ENCODE results near the gene ZFP90. TPM values are rescaled to one million over a fixed set of nuclear protein-coding genes. Genes with fewer than 3 reads are reported as not detected.

ZFP90 gene
- total and polyA plus RNA-seq, 12 donors, result 7.1 to 28.6 (median 18.2) TPM

DNA sequence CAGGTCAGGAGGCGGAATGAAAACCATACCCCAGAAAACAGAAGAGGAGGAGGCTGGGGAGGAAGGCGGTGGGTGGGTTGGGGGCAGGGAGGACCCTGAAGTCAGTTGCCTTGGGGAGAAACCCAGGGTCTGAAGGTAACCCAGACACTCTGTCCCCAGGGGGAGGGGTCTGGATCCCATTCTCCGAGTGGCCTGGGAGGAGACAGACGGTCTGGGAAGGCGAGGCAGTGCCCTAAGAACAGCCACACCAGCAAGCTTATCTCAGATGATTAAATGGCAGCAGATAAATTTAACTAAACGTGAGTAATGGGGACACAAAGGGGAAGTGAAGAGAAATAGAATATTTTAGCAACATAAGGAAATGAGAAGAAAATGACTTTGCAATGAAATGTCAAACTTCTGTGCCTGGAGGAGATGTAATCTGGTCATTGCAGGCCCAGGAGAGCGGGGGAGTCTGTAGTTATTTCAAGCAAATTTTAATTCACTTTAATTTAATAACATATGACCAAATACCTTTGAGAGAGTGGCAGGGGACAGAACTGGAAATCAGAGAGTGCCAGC, 21.4 kb upstream of the ZFP90 start:
- Histone ChIP-seq H3K4me3 (no peak overlapping the region), H3K27ac (no peak overlapping the region), H3K36me3 (replicated peaks in 1 of 2) (no peaks in the 10 kb centered on the region), H3K27me3 (no peaks in the 10 kb centered on the region), H3K4me1 (replicated peaks in 1 of 2) (peaks cover 0 to 5% of the 10 kb centered on the region in 2 donors), H3K9me3 (replicated peaks in 1 of 3) (no peaks in the 10 kb centered on the region)
- TF ChIP-seq POLR2A (IDR thresholded peaks at IDR 0.05), result no peak
- TF ChIP-seq, protein P1, sequence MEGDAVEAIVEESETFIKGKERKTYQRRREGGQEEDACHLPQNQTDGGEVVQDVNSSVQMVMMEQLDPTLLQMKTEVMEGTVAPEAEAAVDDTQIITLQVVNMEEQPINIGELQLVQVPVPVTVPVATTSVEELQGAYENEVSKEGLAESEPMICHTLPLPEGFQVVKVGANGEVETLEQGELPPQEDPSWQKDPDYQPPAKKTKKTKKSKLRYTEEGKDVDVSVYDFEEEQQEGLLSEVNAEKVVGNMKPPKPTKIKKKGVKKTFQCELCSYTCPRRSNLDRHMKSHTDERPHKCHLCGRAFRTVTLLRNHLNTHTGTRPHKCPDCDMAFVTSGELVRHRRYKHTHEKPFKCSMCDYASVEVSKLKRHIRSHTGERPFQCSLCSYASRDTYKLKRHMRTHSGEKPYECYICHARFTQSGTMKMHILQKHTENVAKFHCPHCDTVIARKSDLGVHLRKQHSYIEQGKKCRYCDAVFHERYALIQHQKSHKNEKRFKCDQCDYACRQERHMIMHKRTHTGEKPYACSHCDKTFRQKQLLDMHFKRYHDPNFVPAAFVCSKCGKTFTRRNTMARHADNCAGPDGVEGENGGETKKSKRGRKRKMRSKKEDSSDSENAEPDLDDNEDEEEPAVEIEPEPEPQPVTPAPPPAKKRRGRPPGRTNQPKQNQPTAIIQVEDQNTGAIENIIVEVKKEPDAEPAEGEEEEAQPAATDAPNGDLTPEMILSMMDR (IDR thresholded peaks at IDR 0.05), result no peak
- intact Hi-C loops (cut with DNase I), result loop anchor here in 1 of 2 donors (10.0 kb wide), 1 partner anchor 123 kb away; no protein-coding TSS in a partner anchor
- WGBS, 4 donors, result 63 to 69% (median 65%) methylated on average over 7 of the region's 7 CpGs
- DNase-seq, result no peak

- Histone ChIP-seq H3K27me3 (no peaks in the 10 kb centered on the region), H3K36me3 (replicated peaks in 1 of 2) (no peaks in the 10 kb centered on the region), H3K4me1 (replicated peaks in 1 of 2) (peaks cover 0 to 5% of the 10 kb centered on the region in 2 donors), H3K9me3 (replicated peaks in 1 of 3) (no peaks in the 10 kb centered on the region), H3K27ac (no peak overlapping the region), H3K4me3 (no peak overlapping the region)
- 78 to 100% (median 83%) methylated on average over 2 to 6 of the region's 6 CpGs for WGBS, 4 donors
- TF ChIP-seq, protein P1 (IDR thresholded peaks at IDR 0.05), result no peak
- no peak for TF ChIP-seq POLR2A (IDR thresholded peaks at IDR 0.05)
- intact Hi-C loops (cut with DNase I), result loop anchor here in 1 of 2 donors (10.0 kb wide), 1 partner anchor 124 kb away; no protein-coding TSS in a partner anchor
- DNase-seq, result no peak
Measured at GRCh38 chr16:68519225-68519745, 19.8 kb upstream of the ZFP90 start.

GRCh38 chr16:68520649-68521086, 18.4 kb upstream of the ZFP90 start:
- 0 to 8% (median 0%) methylated on average over 4 to 22 of the region's 22 CpGs for WGBS, 4 donors
- DNase-seq, result peak; percentile 81 to 96 (median 88)
- no peaks in the 10 kb centered on the region for H3K27me3 ChIP-seq
- TF ChIP-seq, protein P1 (IDR thresholded peaks at IDR 0.05), result peak; percentile 93 to 99 (median 96)
- TF ChIP-seq POLR2A (IDR thresholded peaks at IDR 0.05), result no peak
- H3K27ac ChIP-seq, result no peak overlapping the region
- H3K4me3 ChIP-seq, result peak overlapping the region in 1 of 4 donors; percentile 41
- H3K4me1 ChIP-seq (replicated peaks in 1 of 2), result peaks cover 0 to 5% of the 10 kb centered on the region in 2 donors
- intact Hi-C loops (cut with DNase I), result loop anchor here in 1 of 2 donors (10.0 kb wide), 1 partner anchor 284 kb away; no protein-coding TSS in a partner anchor
- no peaks in the 10 kb centered on the region for H3K9me3 ChIP-seq (replicated peaks in 1 of 3)
- no peaks in the 10 kb centered on the region for H3K36me3 ChIP-seq (replicated peaks in 1 of 2)

GRCh38 chr16:68524069-68524820, 14.8 kb upstream of the ZFP90 start:
- H3K4me1 ChIP-seq (replicated peaks in 1 of 2), result peaks cover 0 to 11% of the 10 kb centered on the region in 2 donors
- TF ChIP-seq POLR2A (IDR thresholded peaks at IDR 0.05), result no peak
- TF ChIP-seq, protein P1 (IDR thresholded peaks at IDR 0.05), result no peak
- no peaks in the 10 kb centered on the region for H3K36me3 ChIP-seq (replicated peaks in 1 of 2)
- DNase-seq, result no peak
- no peak overlapping the region for H3K27ac ChIP-seq
- no peaks in the 10 kb centered on the region for H3K9me3 ChIP-seq (replicated peaks in 1 of 3)
- H3K4me3 ChIP-seq, result no peak overlapping the region
- H3K27me3 ChIP-seq, result no peaks in the 10 kb centered on the region
- WGBS, 4 donors, result 72 to 84% (median 78%) methylated on average over 6 to 10 of the region's 10 CpGs
- intact Hi-C loops (cut with DNase I), result loop anchor here in 1 of 2 donors (10.0 kb wide), 1 partner anchor 281 kb away; no protein-coding TSS in a partner anchor

Measured in adrenal gland (tissue), 12 donors.